GM19025 (cell line): Measurements from ENCODE around the gene THEMIS.
"Not testable (repeated sequence)": the region's sequence is repeated elsewhere in the genome, so short reads cannot be mapped to it uniquely, and the experiment has no call there.

Source experiments
- ATAC-seq: cut with Tn5 transposase; IDR thresholded peaks from one replicate; pipeline ENCODE4 v1.9.1; 2021; ENCODE audit warnings: mild to moderate bottlenecking, low read depth, moderate library complexity; ENCODE audit not compliant: unreplicated experiment

The THEMIS gene

GRCh38 chr6:127813699-127814027 is 87.2 kb downstream of the THEMIS start:
- ATAC-seq, result no peak

- ATAC-seq, result no peak
Measured at GRCh38 chr6:127812985-127813698, 87.7 kb downstream of the THEMIS start.

GRCh38 chr6:127811900-127812570 is 88.8 kb downstream of the THEMIS start:
- no peak for ATAC-seq

- ATAC-seq, result no peak
Measured at GRCh38 chr6:127807806-127808517, 92.9 kb downstream of the THEMIS start.

GRCh38 chr6:127796713-127797112 is 104.1 kb downstream of the THEMIS start:
- ATAC-seq, result no peak

GRCh38 chr6:127794405-127794804 is 106.5 kb downstream of the THEMIS start:
- no peak for ATAC-seq

- no peak for ATAC-seq
Measured at GRCh38 chr6:127793396-127793795, 107.5 kb downstream of the THEMIS start.

GRCh38 chr6:127792616-127793015 is 108.2 kb downstream of the THEMIS start:
- ATAC-seq, result no peak

GRCh38 chr6:127791779-127792528 is 108.9 kb downstream of the THEMIS start:
- ATAC-seq, result no peak

GRCh38 chr6:127790571-127790970 is 110.3 kb downstream of the THEMIS start:
- ATAC-seq, result no peak

GRCh38 chr6:127786109-127786508 is 114.7 kb downstream of the THEMIS start:
- no peak for ATAC-seq

GRCh38 chr6:127784468-127784867 is 116.4 kb downstream of the THEMIS start:
- ATAC-seq, result no peak

- ATAC-seq, result not testable (repeated sequence)
Measured at GRCh38 chr6:127781636-127782272, 119.1 kb downstream of the THEMIS start.

- ATAC-seq, result no peak
Measured at GRCh38 chr6:127776320-127776719, 124.5 kb downstream of the THEMIS start.

GRCh38 chr6:127775371-127775770 is 125.5 kb downstream of the THEMIS start:
- ATAC-seq, result no peak

- ATAC-seq, result no peak
Measured at GRCh38 chr6:127768745-127769144, 132.1 kb downstream of the THEMIS start.

- ATAC-seq, result no peak
Measured at GRCh38 chr6:127768223-127768622, 132.6 kb downstream of the THEMIS start.

GRCh38 chr6:127765949-127766348 is 134.9 kb downstream of the THEMIS start:
- no peak for ATAC-seq

- no peak for ATAC-seq
Measured at GRCh38 chr6:127762284-127762683, 138.6 kb downstream of the THEMIS start.

- ATAC-seq, result no peak
Measured at GRCh38 chr6:127761084-127761483, 139.8 kb downstream of the THEMIS start.
